Activated B cell treated with CpG ODN at 0.5 μM for 24 hours (primary cell): ENCODE results near the gene NEURL2. TPM values are rescaled to one million over a fixed set of nuclear protein-coding genes. Genes with fewer than 3 reads are reported as not detected.

Source experiments
- ATAC-seq: fragments of 200-7000 bp; cut with Tn5 transposase; one replicate; pipeline ENCODE4 v1.10.0; 2021; ENCODE audit warnings: low read depth, mild to moderate bottlenecking, moderate library complexity
- CTCF ChIA-PET: fragments of 350-600 bp; sonication (Branson Sonifier 250); formaldehyde crosslinking; loops from one replicate; lab custom pipeline; 2021; ENCODE audit warnings: antibody characterized with exemption; lab: Charles Lee
- POLR2A ChIA-PET: fragments of 350-600 bp; sonication (Branson Sonifier 250); formaldehyde crosslinking; loops from one replicate; lab custom pipeline; 2021; ENCODE audit warnings: antibody characterized with exemption; lab: Charles Lee
- DNase-seq: peaks from one replicate; pipeline ENCODE4 v3.0.0; 2022
- H3K27ac Mint-ChIP-seq: one replicate; pipeline ENCODE4 v1.8.0; 2020; ENCODE audit warnings: mixed read lengths
- H3K27me3 Mint-ChIP-seq: one replicate; pipeline ENCODE4 v1.8.0; 2021; ENCODE audit warnings: mixed read lengths
- H3K36me3 Mint-ChIP-seq: one replicate; pipeline ENCODE4 v1.8.0; 2021; ENCODE audit warnings: low read depth, mixed read lengths
- H3K4me1 Mint-ChIP-seq: one replicate; pipeline ENCODE4 v1.8.0; 2021; ENCODE audit warnings: mixed read lengths
- H3K4me3 Mint-ChIP-seq: one replicate; pipeline ENCODE4 v1.8.0; 2020; ENCODE audit warnings: mild to moderate bottlenecking, mixed read lengths
- H3K9me3 Mint-ChIP-seq: one replicate; pipeline ENCODE4 v1.8.0; 2020; ENCODE audit warnings: mixed read lengths
- intact Hi-C: fragments of 100-400 bp; cut with micrococcal nuclease; formaldehyde crosslinking; loops from one replicate; pipeline ENCODE4 v1.15.1; 2024
- total RNA-seq: library from RNA; stranded (reverse); gene quantifications from 2 replicates; pipeline ENCODE4 v1.2.3, GENCODE V29; 2022
- TF ChIP-seq, protein P1 (sequence below): fragments of 200-600 bp; IDR thresholded peaks from one replicate; pipeline ENCODE4 v1.8.0; 2022; ENCODE audit warnings: antibody characterized with exemption, mild to moderate bottlenecking

NEURL2 gene
- total RNA-seq, 1 donor from 2014 or later = 2.0 TPM

DNA sequence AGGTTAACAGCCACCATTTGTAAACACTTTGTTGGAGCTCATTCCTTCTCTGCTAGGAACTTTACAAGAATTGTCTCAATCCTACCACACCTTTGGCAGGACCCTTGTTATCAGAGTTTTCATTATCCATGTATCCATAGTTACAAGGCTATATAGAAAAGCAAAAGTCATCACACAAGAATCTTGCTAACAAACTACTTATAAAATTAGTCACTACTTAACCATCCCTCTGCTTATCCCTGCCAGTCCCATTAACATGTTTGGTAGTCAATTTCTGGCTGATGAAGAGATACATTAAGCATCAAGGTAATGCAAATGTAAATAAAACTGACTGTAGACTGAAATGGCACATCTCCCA is 23.2 kb downstream of the NEURL2 start:
- no peaks in the 10 kb centered on the region for H3K27me3 Mint-ChIP-seq
- no peaks in the 10 kb centered on the region for H3K4me1 Mint-ChIP-seq
- CTCF ChIA-PET = no interaction called here
- POLR2A ChIA-PET = no interaction called here
- no peak for DNase-seq
- H3K4me3 Mint-ChIP-seq = no peak overlapping the region
- ATAC-seq = no peak
- H3K36me3 Mint-ChIP-seq = peaks cover 3% of the 10 kb centered on the region
- TF ChIP-seq, protein P1, sequence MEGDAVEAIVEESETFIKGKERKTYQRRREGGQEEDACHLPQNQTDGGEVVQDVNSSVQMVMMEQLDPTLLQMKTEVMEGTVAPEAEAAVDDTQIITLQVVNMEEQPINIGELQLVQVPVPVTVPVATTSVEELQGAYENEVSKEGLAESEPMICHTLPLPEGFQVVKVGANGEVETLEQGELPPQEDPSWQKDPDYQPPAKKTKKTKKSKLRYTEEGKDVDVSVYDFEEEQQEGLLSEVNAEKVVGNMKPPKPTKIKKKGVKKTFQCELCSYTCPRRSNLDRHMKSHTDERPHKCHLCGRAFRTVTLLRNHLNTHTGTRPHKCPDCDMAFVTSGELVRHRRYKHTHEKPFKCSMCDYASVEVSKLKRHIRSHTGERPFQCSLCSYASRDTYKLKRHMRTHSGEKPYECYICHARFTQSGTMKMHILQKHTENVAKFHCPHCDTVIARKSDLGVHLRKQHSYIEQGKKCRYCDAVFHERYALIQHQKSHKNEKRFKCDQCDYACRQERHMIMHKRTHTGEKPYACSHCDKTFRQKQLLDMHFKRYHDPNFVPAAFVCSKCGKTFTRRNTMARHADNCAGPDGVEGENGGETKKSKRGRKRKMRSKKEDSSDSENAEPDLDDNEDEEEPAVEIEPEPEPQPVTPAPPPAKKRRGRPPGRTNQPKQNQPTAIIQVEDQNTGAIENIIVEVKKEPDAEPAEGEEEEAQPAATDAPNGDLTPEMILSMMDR = no peak
- H3K27ac Mint-ChIP-seq = no peak overlapping the region
- H3K9me3 Mint-ChIP-seq = no peaks in the 10 kb centered on the region
- intact Hi-C loops = no loop called here

DNA sequence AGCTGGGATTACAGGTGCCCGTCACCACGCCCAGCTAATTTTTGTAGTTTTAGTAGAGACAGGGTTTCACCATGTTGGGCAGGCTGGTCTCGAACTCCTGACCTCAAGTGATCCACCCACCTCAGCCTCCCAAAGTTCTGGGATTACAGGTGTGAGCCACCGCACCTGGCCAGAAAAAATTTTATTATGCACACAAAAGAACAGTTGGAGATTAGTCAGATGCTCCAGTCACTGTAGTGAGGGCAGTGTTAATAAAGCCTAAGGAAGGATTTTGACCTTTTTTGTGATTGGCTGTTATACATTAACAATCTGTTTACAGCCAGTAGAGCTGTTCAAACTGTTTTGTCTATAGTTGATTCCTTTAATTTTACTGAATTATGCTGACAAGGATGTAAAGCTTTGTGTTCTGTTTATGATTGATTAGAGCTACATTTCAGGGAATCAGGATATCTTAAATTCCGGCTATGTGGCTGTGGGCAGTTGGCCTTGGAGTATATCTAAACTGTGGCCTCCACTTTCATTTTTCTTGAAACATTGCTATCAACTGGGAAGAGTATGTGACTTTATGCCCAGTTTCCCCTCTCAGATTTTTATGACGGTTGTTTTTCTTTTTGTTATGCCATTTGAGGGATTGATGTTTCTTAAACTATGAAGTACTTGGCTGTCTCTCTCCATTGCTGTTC is 23.7 kb downstream of the NEURL2 start:
- Mint-ChIP-seq H3K4me1 (no peaks in the 10 kb centered on the region), H3K27ac (no peak overlapping the region), H3K4me3 (no peak overlapping the region), H3K36me3 (peaks cover under 1% of the 10 kb centered on the region), H3K9me3 (no peaks in the 10 kb centered on the region), H3K27me3 (no peaks in the 10 kb centered on the region)
- TF ChIP-seq, protein P1 = no peak
- ChIA-PET POLR2A (no interaction called here), CTCF (no interaction called here)
- no peak for DNase-seq
- ATAC-seq = no peak
- intact Hi-C loops = no loop called here

DNA sequence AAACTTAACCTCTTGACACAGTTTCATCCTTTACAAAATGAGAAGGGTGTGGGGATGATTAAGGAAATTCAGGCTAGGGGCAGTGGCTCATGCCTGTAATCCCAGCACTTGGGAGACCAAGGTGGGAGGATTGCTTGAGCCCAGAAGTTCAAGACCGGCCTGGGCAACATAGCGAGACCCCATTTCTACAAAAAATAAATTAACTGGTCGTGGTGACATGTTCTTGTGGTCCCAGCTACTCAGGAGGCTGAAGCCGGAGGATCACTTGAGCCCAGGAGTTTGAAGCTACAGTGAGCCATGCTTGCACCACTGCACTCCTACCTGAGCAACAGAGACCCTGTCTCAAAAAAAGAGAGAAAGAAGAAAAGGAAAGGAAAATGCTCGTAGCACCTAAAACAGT is 24.6 kb downstream of the NEURL2 start:
- no peak overlapping the region for H3K4me3 Mint-ChIP-seq
- no peak overlapping the region for H3K27ac Mint-ChIP-seq
- no peaks in the 10 kb centered on the region for H3K9me3 Mint-ChIP-seq
- DNase-seq (no peak), ATAC-seq (no peak)
- TF ChIP-seq, protein P1 = no peak
- peaks cover under 1% of the 10 kb centered on the region for H3K4me1 Mint-ChIP-seq
- intact Hi-C loops = no loop called here
- ChIA-PET CTCF (no interaction called here), POLR2A (no interaction called here)
- H3K36me3 Mint-ChIP-seq = no peaks in the 10 kb centered on the region
- no peaks in the 10 kb centered on the region for H3K27me3 Mint-ChIP-seq

DNA sequence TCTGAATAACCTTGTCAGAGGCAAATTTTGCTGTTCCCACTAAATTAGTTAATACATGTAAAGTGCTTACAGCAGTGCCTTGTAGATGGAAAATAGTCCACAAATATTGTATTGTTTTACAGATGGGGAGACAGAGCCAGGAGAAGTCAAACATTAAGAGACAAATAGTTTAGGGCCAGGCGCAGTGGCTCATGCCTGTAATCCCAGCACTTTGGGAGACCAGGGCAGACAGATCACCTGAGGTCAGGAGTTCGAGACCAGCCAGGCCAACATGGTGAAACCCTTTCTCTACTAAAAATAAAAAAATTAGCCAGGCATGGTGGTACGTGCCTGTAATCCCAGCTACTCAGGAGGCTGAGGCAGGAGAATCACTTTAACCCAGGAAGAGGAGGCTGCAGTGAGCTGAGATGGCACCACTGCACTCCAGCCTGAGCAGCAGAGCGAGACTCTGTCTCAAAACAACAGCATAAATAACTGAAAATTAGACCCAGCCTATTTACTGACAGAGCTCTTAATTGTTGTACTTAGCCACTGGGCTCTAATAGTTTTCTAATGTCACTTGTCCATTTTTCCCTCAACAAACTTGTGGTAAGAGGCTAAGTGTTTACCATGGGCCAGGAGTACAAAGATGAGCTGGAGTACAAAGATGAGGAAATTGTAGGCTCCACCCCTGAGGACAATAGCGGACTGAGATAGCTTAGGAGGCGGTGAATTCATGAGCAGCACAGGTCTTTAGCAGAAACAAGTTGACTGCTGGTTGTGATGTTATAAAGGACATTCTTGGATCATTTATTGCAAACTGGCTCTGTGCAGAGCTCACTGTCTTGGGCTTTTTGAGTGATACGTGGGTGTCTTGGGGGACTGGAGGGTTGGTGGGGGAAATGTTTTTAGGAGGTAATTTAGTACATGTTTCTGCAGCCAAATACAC is 27.2 kb downstream of the NEURL2 start:
- Mint-ChIP-seq H3K27ac (no peak overlapping the region), H3K4me1 (peaks cover 7% of the 10 kb centered on the region), H3K9me3 (no peaks in the 10 kb centered on the region), H3K27me3 (no peaks in the 10 kb centered on the region), H3K4me3 (no peak overlapping the region), H3K36me3 (no peaks in the 10 kb centered on the region)
- TF ChIP-seq, protein P1 = no peak
- intact Hi-C loops = no loop called here
- ATAC-seq (no peak), DNase-seq (no peak)
- CTCF ChIA-PET = no interaction called here
- POLR2A ChIA-PET = interaction anchor here (0.7 kb wide), 1 partner anchor 71 kb away, joined by 4 read pairs; no protein-coding TSS in a partner anchor
